Chondrocyte (in vitro differentiated cells): ENCODE results near the gene PTER. TPM values are rescaled to one million over a fixed set of nuclear protein-coding genes. Genes with fewer than 3 reads are reported as not detected.

Source experiments
- DNase-seq: peaks from one replicate; pipeline ENCODE4 v3.0.0; 2021; ENCODE audit warnings: mixed read lengths, low spot score
- H3K27ac Mint-ChIP-seq: one replicate; pipeline ENCODE4 v1.8.0; 2021; ENCODE audit warnings: mild to moderate bottlenecking, moderate library complexity, mixed read lengths; ENCODE audit not compliant: unreplicated experiment
- H3K27me3 Mint-ChIP-seq: 2 replicates; pipeline ENCODE4 v1.8.0; 2021; ENCODE audit warnings: low read depth, mixed read lengths
- H3K36me3 Mint-ChIP-seq: 2 replicates; pipeline ENCODE4 v1.8.0; 2021; ENCODE audit warnings: low read depth, mixed read lengths
- H3K4me1 Mint-ChIP-seq: 2 replicates; pipeline ENCODE4 v1.8.0; 2021; ENCODE audit warnings: low read depth, mild to moderate bottlenecking, mixed read lengths
- H3K4me3 Mint-ChIP-seq: one replicate; pipeline ENCODE4 v1.8.0; 2021; ENCODE audit warnings: mild to moderate bottlenecking, moderate library complexity, mixed read lengths; ENCODE audit not compliant: unreplicated experiment
- H3K9me3 Mint-ChIP-seq: 2 replicates; pipeline ENCODE4 v1.8.0; 2021; ENCODE audit warnings: low read depth, mixed read lengths
- CTCF ChIP-seq: fragments of 200-600 bp; sonication (generic); IDR thresholded peaks from 2 replicates; pipeline ENCODE4 v1.5.0; 2021; ENCODE audit warnings: antibody characterized with exemption, mild to moderate bottlenecking, moderate library complexity
- total RNA-seq: library from RNA; stranded (reverse); gene quantifications from 3 replicates; pipeline ENCODE4 v1.2.1, GENCODE V29; 2021

Gene PTER
- total RNA-seq, 1 donor from 2014 or later, result 11.7 TPM

DNA sequence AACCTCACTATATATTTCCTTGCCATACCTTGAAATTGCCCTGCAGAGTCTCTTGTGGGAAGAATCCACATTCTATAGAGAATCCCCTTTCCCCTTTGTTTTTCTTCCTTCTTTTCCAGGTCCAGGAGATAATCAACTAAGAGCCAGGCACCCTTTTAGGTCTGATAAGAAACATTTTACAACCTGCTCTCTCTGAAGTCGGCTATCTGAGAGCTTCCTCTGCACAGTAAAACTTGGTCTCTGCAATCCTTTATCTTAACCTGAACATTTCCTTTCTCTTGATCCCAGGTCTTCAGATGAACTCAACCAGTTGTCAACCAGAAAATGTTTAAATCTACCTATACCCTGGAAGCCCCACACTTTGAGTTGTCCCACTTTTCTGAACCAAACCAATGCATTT, 19.5 kb upstream of the PTER start:
- no peaks in the 10 kb centered on the region for H3K36me3 Mint-ChIP-seq
- no peak overlapping the region for H3K4me3 Mint-ChIP-seq
- TF ChIP-seq CTCF, result no peak
- no peak overlapping the region for H3K27ac Mint-ChIP-seq
- no peak for DNase-seq
- H3K4me1 Mint-ChIP-seq, result no peaks in the 10 kb centered on the region
- H3K9me3 Mint-ChIP-seq, result no peaks in the 10 kb centered on the region
- peaks cover 24% of the 10 kb centered on the region for H3K27me3 Mint-ChIP-seq

DNA sequence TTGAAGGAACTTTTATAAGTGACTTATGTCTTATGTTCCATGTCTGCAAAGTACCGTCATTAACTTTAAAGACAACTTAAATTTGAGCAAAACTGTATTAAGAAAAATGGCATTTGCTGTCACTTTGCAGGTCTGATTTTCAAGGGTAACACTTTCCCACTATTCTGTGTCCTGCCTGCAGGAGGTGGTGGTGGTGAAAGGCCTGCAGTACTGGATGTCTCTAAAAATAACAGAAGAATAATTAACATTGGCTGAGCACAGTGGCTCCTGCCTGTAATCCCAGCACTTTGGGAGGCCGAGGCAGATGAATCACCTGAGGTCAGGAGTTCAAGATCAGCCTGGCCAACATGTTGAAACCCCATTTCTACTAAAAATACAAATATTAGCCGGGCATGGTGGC, 13.2 kb upstream of the PTER start:
- no peak for TF ChIP-seq CTCF
- Mint-ChIP-seq H3K4me1 (no peaks in the 10 kb centered on the region), H3K27me3 (peaks cover 36% of the 10 kb centered on the region), H3K4me3 (no peak overlapping the region), H3K36me3 (no peaks in the 10 kb centered on the region), H3K27ac (no peak overlapping the region), H3K9me3 (peaks cover 6% of the 10 kb centered on the region)
- no peak for DNase-seq

DNA sequence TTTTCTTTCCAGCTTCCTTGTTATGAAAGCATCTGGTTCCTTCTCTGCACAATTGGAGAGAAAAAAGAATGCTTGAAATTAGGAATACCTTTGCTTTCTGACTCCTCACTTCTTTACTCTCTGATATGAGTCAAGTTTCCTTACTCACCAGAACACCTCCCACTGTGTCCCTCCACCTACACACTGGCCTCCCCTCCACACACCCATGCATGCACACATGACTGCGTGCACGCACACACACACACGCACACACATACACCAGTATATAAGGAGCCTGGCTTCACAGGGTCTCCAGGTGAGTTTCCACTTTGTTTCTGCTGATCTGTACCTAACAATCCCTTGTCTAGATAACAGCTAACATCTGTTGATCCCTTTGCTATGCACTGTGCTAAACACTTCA, 11.4 kb upstream of the PTER start:
- DNase-seq, result no peak
- H3K9me3 Mint-ChIP-seq, result peaks cover 6% of the 10 kb centered on the region
- TF ChIP-seq CTCF, result no peak
- H3K4me1 Mint-ChIP-seq, result no peaks in the 10 kb centered on the region
- no peaks in the 10 kb centered on the region for H3K36me3 Mint-ChIP-seq
- H3K4me3 Mint-ChIP-seq, result no peak overlapping the region
- H3K27ac Mint-ChIP-seq, result no peak overlapping the region
- H3K27me3 Mint-ChIP-seq, result peaks cover 31% of the 10 kb centered on the region

DNA sequence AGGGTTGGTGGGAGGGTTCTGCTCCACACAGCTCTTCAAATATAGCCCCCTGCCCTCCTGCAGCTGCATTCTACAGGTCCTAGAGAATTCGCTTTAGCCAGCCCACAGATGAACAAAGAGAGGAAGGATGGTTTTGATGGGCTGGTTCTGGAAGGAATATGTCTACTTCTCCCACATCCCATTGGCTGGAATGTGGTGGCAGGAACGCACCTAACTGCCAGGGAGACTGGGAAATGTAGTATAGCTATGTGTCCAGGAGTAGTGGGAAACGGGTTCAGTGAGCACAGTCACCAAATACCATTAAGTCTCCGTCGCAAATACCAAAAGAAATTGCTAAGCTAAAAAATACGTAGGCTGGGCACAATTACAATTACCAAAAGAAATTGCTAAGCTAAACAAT, 7.3 kb upstream of the PTER start:
- TF ChIP-seq CTCF, result no peak
- H3K4me1 Mint-ChIP-seq, result no peaks in the 10 kb centered on the region
- no peak overlapping the region for H3K27ac Mint-ChIP-seq
- DNase-seq, result no peak
- peaks cover 26% of the 10 kb centered on the region for H3K27me3 Mint-ChIP-seq
- peaks cover 6% of the 10 kb centered on the region for H3K9me3 Mint-ChIP-seq
- no peaks in the 10 kb centered on the region for H3K36me3 Mint-ChIP-seq
- no peak overlapping the region for H3K4me3 Mint-ChIP-seq

DNA sequence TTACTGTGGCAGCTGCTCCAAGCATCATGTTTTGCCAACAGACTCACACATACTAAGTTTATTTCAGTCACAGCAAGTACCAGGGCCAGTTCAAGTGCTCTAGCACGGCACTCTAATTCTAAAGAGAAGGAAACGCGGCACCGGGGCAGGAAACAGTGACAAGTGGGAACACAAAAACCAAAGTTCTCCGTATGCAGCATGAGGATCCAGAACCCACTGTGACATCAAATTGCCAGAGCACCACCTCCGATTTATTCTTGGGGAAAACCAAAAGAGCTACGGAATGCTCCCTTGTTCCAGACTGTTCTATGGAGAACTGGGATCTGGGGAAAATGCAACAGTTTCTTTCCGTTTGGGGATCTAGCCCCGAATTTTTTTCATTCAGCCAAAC, 448 bp upstream of the PTER start:
- peaks cover 37% of the 10 kb centered on the region for H3K4me1 Mint-ChIP-seq
- peak overlapping the region; percentile 84 for H3K4me3 Mint-ChIP-seq
- peaks cover 1% of the 10 kb centered on the region for H3K36me3 Mint-ChIP-seq
- H3K27me3 Mint-ChIP-seq, result peaks cover 15% of the 10 kb centered on the region
- no peak for DNase-seq
- TF ChIP-seq CTCF, result no peak
- peak overlapping the region; percentile 95 for H3K27ac Mint-ChIP-seq
- H3K9me3 Mint-ChIP-seq, result no peaks in the 10 kb centered on the region
